Kidney (tissue), 14 donors: ENCODE measurements around the gene BANF2. TPM values are rescaled to one million over a fixed set of nuclear protein-coding genes. Genes with fewer than 3 reads are reported as not detected.

ENCODE experiments used
- DNase-seq, 5 donors: peaks; one replicate each; pipeline ENCODE4 v3.0.0-alpha.2; 2013 to 2020
- FAIRE-seq: peaks from 2 replicates; lab custom pipeline; 2012; peaks lifted over from hg19 to GRCh38; lab: Jason Lieb, UNC
- H3K27ac ChIP-seq, 2 donors: one replicate each; pipeline ENCODE4 v1.7.0; 2013; ENCODE audit warnings: low read depth in 2 of 2, low read length in 2 of 2, inconsistent platforms in 1 of 2
- H3K27me3 ChIP-seq: one replicate; pipeline ENCODE4 v1.7.1; 2013; ENCODE audit warnings: low read length, inconsistent platforms; ENCODE audit not compliant: control insufficient read depth, insufficient read depth
- H3K36me3 ChIP-seq, 3 donors: one replicate each; pipeline versions ENCODE4 v1.7.0 to v1.7.1; 2013; ENCODE audit warnings: low read length in 3 of 3, control low read depth in 1 of 3, inconsistent platforms in 1 of 3; ENCODE audit not compliant: insufficient read depth in 3 of 3, control insufficient read depth in 2 of 3
- H3K4me1 ChIP-seq, 3 donors: one replicate each; pipeline versions ENCODE4 v1.7.0 to v1.7.1; 2013; ENCODE audit warnings: low read length in 3 of 3, inconsistent platforms in 1 of 3, low read depth in 1 of 3; ENCODE audit not compliant: control insufficient read depth in 2 of 3, insufficient read depth in 2 of 3
- H3K4me3 ChIP-seq, 3 donors: one replicate each; pipeline versions ENCODE4 v1.7.0 to v1.8.1; 2013; ENCODE audit warnings: low read length in 3 of 3, control low read depth in 1 of 3, inconsistent platforms in 1 of 3
- H3K9ac ChIP-seq, 3 donors: one replicate each; pipeline versions ENCODE4 v1.7.0 to v1.7.1; 2013; ENCODE audit warnings: low read length in 3 of 3, control low read depth in 1 of 3, inconsistent platforms in 1 of 3
- H3K9me3 ChIP-seq, 3 donors: one replicate each; pipeline versions ENCODE4 v1.7.0 to v1.7.1; 2013; ENCODE audit warnings: low read length in 3 of 3, control low read depth in 1 of 3, inconsistent platforms in 1 of 3; ENCODE audit not compliant: control insufficient read depth in 2 of 3, insufficient read depth in 1 of 3
- intact Hi-C: fragments of 100-400 bp; cut with DNase I; formaldehyde crosslinking; loops from one replicate; pipeline ENCODE4 v1.11.1; 2022
- polyA plus RNA-seq: library from polyadenylated mRNA; stranded (reverse); fragments of 350-450 nt; fragmentation: Illumina TruSeq; extraction: RNeasy Lipid Tissue Mini Kit (QIAGEN cat#74804); gene quantifications from one replicate; pipeline ENCODE4 v1.2.3, GENCODE V29; 2014; ENCODE audit warnings: low read depth, low replicate concordance; ENCODE audit not compliant: insufficient read depth
- total RNA-seq: library from RNA; stranded (reverse); fragmentation: NEBNext Ultra II Directional; extraction: Animal tissue kit (Norgen Biotek cat#: 25700); gene quantifications from one replicate; pipeline ENCODE4 v1.2.1, GENCODE V29; 2021
- TF ChIP-seq, protein P1 (sequence below): IDR thresholded peaks from 3 replicates; pipeline ENCODE4 v1.5.1; 2012; ENCODE audit warnings: mild to moderate bottlenecking, moderate library complexity, borderline replicate concordance; ENCODE audit not compliant: insufficient read depth; ENCODE audit errors: extremely low read depth
- donor health status: control.
- donor health status: control.
- donor health status: control.
- donor health status: control.
- donor health status: control.
- donor health status: DM: yes; HTN: yes; CAD: no.
- donor health status: Normal renal cell carcinoma (clear cell type).

BANF2 gene
- total and polyA plus RNA-seq, 2 donors from 2014 or later = not detected

DNA sequence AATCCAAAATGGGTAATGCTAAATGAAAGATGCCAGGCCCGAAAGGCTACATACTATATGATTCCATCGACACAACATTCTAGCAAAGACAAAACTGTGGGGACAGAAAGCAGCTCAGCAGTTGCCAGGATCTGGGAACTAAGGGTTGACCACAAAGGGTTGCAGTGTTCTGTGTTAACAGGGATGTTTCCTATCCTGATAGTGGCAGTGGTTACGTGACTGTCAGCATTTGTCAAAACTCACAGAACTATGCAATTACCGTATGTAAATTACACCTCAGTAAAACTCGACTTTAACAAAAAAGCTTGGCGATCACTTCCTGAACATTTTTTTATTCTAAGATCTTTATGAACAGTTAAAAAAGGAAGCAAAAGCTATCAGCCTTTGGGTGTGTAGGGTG is 83.9 kb downstream of the BANF2 start:
- Histone ChIP-seq H3K36me3 (no peaks in the 10 kb centered on the region), H3K9ac (no peak overlapping the region), H3K9me3 (no peaks in the 10 kb centered on the region), H3K27ac (no peak overlapping the region), H3K4me1 (no peaks in the 10 kb centered on the region), H3K27me3 (no peaks in the 10 kb centered on the region), H3K4me3 (no peak overlapping the region)
- DNase-seq = no peak
- FAIRE-seq = no peak
- TF ChIP-seq, protein P1, sequence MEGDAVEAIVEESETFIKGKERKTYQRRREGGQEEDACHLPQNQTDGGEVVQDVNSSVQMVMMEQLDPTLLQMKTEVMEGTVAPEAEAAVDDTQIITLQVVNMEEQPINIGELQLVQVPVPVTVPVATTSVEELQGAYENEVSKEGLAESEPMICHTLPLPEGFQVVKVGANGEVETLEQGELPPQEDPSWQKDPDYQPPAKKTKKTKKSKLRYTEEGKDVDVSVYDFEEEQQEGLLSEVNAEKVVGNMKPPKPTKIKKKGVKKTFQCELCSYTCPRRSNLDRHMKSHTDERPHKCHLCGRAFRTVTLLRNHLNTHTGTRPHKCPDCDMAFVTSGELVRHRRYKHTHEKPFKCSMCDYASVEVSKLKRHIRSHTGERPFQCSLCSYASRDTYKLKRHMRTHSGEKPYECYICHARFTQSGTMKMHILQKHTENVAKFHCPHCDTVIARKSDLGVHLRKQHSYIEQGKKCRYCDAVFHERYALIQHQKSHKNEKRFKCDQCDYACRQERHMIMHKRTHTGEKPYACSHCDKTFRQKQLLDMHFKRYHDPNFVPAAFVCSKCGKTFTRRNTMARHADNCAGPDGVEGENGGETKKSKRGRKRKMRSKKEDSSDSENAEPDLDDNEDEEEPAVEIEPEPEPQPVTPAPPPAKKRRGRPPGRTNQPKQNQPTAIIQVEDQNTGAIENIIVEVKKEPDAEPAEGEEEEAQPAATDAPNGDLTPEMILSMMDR = no peak
- intact Hi-C loops = no loop called here

GRCh38 chr20:17785007-17785406 is 85.2 kb downstream of the BANF2 start:
- H3K9ac ChIP-seq = no peak overlapping the region
- TF ChIP-seq, protein P1 = no peak
- H3K9me3 ChIP-seq = no peaks in the 10 kb centered on the region
- H3K27me3 ChIP-seq = no peaks in the 10 kb centered on the region
- no peaks in the 10 kb centered on the region for H3K36me3 ChIP-seq
- intact Hi-C loops = no loop called here
- H3K4me3 ChIP-seq = no peak overlapping the region
- no peaks in the 10 kb centered on the region for H3K4me1 ChIP-seq
- H3K27ac ChIP-seq = no peak overlapping the region
- no peak for DNase-seq
- FAIRE-seq = no peak

Other genes starting within 250 kb of the BANF2 start
- 1.3 TPM for gene BFSP1, start 168.6 kb upstream of the BANF2 start, total RNA-seq
- 2.1 TPM for gene BFSP1, start 168.6 kb upstream of the BANF2 start, polyA plus RNA-seq
- gene DSTN, start 129.9 kb upstream of the BANF2 start, total RNA-seq = 409 TPM
- 525 TPM for gene DSTN, start 129.9 kb upstream of the BANF2 start, polyA plus RNA-seq
- gene RRBP1, start 17.7 kb upstream of the BANF2 start, total RNA-seq = 231 TPM
- 83.4 TPM for gene RRBP1, start 17.7 kb upstream of the BANF2 start, polyA plus RNA-seq